EL (cell line): Measurements from ENCODE around the gene TAF7L.
A peak's percentile ranks its signal among the peaks of the same experiment; 100 is the strongest.
"Not testable (repeated sequence)": the region's sequence is repeated elsewhere in the genome, so short reads cannot be mapped to it uniquely, and the experiment has no call there.

Experiments
- DNase-seq: peaks from one replicate; pipeline ENCODE4 v3.0.0-alpha.2; 2016

The TAF7L gene

GRCh38 chrX:101290957-101291603 lies at the start of gene TAF7L:
Gene TAF7L (minus strand): TSS chrX:101291334. CDS start chrX:101287543, 3,791 bp downstream.
- DNase-seq = no peak

- DNase-seq = no peak
Measured at GRCh38 chrX:101337776-101338271, 46.7 kb upstream of the TAF7L start.

- DNase-seq = not testable (repeated sequence)
Measured at GRCh38 chrX:101334310-101334709, 43.2 kb upstream of the TAF7L start.

GRCh38 chrX:101326600-101326999 lies 35.5 kb upstream of the TAF7L start:
- DNase-seq = not testable (repeated sequence)

GRCh38 chrX:101303790-101304189 lies 12.7 kb upstream of the TAF7L start:
- no peak for DNase-seq

GRCh38 chrX:101295603-101296002 lies 4.5 kb upstream of the TAF7L start:
- DNase-seq = not testable (repeated sequence)

- DNase-seq = peak; percentile 49
Measured at GRCh38 chrX:101287402-101287801, 3.7 kb downstream of the TAF7L start.

- DNase-seq = no peak
Measured at GRCh38 chrX:101276238-101276637, 14.9 kb downstream of the TAF7L start.

- DNase-seq = no peak
Measured at GRCh38 chrX:101274198-101274597, 16.9 kb downstream of the TAF7L start.

GRCh38 chrX:101265869-101266428 lies 25.2 kb downstream of the TAF7L start:
- peak; percentile 75 for DNase-seq

- no peak for DNase-seq
Measured at GRCh38 chrX:101263766-101264165, 27.4 kb downstream of the TAF7L start.

- DNase-seq = no peak
Measured at GRCh38 chrX:101262590-101262989, 28.5 kb downstream of the TAF7L start.

GRCh38 chrX:101260435-101260834 lies 30.7 kb downstream of the TAF7L start:
- peak; percentile 4 for DNase-seq

- DNase-seq = no peak
Measured at GRCh38 chrX:101258259-101258581, 32.9 kb downstream of the TAF7L start.

- no peak for DNase-seq
Measured at GRCh38 chrX:101257448-101258258, 33.5 kb downstream of the TAF7L start.

- no peak for DNase-seq
Measured at GRCh38 chrX:101252634-101253033, 38.5 kb downstream of the TAF7L start.

- no peak for DNase-seq
Measured at GRCh38 chrX:101241531-101241930, 49.6 kb downstream of the TAF7L start.

- DNase-seq = no peak
Measured at GRCh38 chrX:101237041-101237440, 54.1 kb downstream of the TAF7L start.

- DNase-seq = peak; percentile 31
Measured at GRCh38 chrX:101232316-101232715, 58.8 kb downstream of the TAF7L start.

- no peak for DNase-seq
Measured at GRCh38 chrX:101231080-101231479, 60.1 kb downstream of the TAF7L start.

GRCh38 chrX:101230636-101231035 lies 60.5 kb downstream of the TAF7L start:
- peak; percentile 53 for DNase-seq

GRCh38 chrX:101229170-101229569 lies 62.0 kb downstream of the TAF7L start:
- DNase-seq = peak; percentile 75

- no peak for DNase-seq
Measured at GRCh38 chrX:101223226-101223625, 67.9 kb downstream of the TAF7L start.
